Hindlimb muscle (tissue), 1 donor: Measurements from ENCODE around the gene PAPSS2. TPM values are rescaled to one million over a fixed set of nuclear protein-coding genes. Genes with fewer than 3 reads are reported as not detected.

Experiments
- DNase-seq: peaks from one replicate; pipeline ENCODE4 v3.0.0-alpha.2; 2013
- polyA plus RNA-seq: library from polyadenylated mRNA; unstranded; fragments of 120-200 nt; gene quantifications from one replicate; pipeline ENCODE4 v1.2.1, GENCODE V29; 2013; ENCODE audit not compliant: insufficient read length

PAPSS2 gene
- polyA plus RNA-seq, 1 donor: 8.7 TPM

DNA sequence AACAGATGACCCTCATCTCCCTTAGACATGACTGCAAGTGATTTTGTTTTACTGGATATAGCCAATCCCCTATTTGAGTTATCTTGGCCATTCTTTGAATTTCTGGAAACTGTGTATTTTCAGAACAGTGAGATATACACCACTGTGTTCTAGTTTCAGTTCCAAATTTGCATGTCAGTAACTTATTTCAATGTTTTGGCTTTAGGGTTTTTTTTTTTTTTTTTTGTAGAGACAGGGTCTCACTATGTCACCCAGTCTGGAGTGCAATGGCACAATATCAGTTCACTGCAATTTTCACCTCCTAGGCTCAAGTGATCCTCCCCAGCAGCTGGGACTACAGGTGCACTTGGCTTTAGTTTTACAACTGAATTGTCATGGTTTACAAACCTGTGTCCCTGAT is 91.1 kb downstream of the PAPSS2 start:
- DNase-seq: no peak

DNA sequence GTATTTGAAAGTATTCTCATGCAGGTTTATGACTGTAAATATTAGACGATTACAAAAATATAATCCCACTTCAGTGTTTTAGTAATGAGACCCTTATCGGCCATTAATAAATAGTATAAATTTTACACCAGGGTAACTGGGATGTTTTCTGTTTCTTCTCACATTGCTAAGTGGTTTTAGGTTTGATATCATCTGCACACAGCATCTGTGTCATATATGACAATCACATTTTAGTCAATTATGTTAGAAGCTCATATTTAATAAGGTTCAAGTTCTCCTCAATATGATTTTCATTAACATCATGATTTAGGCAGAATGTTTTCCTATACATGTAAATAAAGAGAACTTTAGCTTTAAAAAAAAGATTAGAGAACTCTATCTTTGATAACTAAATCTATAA is 91.6 kb downstream of the PAPSS2 start:
- DNase-seq: no peak

DNA sequence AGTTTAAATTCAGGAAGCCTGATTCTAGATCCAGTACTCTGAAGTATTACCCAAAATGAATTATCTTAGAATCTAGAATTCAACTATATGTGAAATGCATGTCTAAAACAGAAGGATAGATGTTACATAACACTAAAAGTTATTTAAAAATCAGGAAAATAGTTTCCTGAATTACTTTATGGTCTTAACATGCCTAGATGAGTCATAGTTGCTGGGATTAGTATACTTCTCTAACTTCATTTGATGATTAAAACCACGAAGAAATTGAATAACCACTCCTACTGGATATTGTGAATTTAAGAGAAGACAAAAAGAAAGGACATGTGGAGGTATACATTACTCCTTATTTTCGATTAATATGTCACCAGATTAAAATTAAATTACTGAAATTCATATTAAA is 92.9 kb downstream of the PAPSS2 start:
- no peak for DNase-seq

DNA sequence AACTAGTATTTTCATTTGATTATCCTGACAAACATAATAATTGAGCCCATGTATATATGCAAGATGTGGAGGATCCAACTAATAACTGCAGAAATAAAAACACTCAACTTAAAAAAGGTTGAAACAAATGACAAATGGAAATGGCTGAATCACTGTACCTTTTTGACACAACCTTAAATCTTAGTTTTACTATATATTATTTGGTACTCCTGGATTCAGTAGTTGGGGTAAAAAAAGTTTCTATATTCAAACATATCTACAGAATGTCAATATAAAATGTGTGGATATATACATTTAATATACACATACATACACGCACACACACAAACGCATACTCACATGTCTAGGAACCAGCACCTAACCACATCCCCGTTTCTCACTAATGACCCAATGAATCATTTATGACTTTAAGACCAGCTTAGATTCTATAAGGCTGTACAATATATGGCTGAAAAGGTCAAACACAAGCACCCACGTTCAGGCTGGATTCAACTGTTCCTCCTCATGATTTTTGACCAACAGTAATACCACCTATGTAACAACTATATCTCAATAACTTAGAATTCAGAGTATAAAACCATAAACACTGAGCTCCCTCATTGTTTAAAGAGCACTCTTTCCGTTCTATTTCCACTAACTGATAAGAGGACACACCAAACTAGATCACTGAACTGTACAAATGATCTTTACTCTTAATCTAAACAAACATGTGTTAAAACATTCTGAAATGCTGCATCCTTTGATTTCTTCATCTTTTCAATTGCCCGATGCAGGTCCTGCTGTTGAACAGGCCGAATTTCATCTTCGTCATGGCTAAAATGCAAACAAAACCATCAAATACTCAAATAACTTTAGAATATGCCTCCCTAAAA is 94.6 kb downstream of the PAPSS2 start:
- DNase-seq: no peak

DNA sequence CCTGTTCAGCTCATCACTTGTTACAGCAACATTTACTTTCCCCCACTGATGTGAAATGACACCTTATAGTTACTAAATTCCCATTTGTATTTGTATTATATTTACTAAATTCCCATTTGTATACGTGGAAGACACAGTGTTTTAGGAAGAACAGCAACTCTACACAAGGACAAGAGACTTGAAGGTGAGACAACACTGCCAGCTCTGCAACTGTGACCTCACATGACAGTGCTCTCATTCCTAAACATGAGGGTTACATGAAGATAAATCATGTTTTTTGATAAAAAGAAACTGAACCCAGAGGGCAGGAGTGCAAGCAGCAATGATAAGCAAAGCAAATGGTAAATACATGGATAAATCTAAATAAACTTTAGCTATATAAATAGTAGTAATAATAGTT is 98.0 kb downstream of the PAPSS2 start:
- DNase-seq: no peak

DNA sequence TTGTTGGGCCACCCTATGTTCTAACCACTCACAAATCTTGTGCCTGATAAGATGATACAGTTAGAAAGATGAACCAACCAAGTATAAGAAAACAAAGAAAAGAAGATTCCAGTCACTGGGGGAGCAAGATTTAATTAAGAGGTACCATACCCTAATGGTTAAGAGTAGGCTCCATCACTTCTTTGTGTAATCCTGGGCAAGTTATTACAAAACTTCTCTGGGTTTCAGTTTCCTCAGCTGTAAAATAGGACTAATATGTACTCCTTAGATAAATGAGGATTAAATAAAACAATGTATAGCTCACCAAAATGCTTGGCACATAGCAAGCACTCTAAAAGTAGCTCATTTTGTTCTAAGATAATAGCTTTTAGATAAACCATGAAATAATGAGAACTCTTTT is 99.9 kb downstream of the PAPSS2 start:
- DNase-seq: no peak

DNA sequence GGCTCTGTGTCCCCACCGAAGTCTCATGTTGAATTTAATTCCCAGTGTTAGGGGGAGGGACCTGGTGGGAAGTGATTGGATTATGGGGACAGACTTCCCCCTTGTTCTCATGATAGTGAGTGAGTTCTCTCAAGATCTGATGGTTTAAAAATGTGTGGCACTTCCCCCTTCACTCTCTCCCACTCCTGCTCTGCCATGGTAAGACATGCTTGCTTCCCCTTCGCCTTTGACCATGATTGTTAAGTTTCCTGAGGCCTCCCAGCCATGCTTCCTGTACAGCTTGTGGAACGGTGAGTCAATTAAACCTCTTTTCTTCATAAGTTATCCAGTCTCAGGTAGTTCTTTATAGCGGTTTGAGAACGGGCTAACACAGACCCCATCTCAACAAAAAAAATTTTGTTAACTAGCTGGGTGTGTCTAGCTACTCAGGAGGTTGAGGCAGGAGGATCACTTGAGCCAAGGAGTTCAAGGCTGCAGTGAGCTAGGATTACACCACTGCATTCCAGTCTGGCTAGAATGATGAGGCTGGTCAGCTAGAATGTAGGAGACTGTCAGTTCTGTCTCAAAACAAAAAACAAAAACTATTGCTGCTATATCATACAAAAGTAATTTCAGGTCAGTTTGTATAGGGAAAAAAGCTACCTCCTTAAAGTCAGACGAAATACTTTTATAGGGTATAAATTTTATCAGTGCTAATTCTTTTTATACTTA is 100.7 kb downstream of the PAPSS2 start:
- DNase-seq: no peak

DNA sequence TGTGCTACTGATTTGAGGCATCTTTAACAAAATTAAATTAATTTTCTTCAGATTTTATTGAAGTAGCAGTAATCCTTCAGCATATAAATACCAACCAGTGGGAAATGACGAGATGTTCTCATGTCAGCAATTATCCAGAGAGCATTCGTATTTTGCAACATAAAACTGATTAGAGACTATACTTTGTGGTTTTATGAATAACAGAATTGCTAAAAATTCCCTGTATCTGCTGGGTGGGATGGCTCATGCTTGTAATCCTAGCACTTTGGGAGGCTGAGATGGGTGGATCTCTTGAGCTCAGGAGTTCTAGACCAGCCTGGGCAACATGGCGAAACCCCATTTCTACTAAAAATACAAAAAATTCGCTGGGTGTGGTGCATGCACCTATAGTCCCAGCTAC is 101.5 kb downstream of the PAPSS2 start:
- DNase-seq: no peak

DNA sequence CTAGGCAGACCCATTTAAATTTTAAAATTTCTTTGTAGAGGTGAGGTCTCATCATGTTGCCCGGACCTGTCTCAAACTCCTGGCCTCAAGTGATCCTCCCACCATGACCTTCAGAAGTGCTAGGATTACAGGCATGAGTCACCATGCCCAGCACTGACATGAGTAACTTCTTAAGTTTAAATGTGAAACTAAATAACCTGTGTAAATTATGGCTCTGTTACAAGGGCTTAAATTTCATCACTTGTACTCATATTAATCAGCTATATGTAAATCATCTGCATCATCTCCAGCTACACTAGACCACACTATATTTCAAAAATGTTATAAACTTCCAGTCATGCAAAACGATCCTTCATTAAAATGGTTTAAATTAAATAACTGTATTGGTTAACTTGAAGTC is 102.2 kb downstream of the PAPSS2 start:
- DNase-seq: no peak

DNA sequence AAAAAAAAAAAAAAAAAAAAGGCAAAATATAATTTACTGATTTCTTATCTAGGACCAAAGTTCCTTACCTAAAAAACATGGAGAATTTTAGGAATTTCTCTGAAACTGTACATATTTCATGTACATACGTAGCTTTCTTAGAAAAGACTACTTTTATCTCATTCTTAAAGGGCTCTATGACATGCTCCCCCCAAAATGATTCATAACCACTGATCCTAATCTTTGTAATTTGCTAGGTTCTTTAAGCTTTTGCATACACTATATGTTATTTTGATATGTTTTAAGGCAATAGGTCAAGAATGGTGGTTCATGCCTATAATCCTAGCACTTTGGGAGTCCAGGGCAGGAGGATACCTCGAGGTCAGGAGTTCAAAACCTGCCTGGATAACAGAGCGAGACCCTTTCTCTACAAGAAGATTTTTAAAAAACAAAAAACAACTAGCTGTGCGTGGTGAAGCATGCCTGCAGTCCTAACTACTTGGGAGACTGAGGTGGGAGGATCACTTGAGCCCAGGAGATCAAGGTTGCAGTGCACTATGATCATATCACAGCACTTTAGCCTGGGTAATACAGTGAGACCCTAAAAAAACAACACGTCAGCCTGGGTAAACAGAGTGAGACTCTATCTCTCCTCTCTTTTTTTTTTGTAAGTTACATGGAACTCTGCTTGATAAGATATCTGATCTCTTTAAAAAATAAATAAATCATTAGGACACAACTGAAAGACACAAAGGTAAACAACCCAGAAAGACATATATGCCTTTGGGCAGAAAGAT is 103.6 kb downstream of the PAPSS2 start:
- no peak for DNase-seq

DNA sequence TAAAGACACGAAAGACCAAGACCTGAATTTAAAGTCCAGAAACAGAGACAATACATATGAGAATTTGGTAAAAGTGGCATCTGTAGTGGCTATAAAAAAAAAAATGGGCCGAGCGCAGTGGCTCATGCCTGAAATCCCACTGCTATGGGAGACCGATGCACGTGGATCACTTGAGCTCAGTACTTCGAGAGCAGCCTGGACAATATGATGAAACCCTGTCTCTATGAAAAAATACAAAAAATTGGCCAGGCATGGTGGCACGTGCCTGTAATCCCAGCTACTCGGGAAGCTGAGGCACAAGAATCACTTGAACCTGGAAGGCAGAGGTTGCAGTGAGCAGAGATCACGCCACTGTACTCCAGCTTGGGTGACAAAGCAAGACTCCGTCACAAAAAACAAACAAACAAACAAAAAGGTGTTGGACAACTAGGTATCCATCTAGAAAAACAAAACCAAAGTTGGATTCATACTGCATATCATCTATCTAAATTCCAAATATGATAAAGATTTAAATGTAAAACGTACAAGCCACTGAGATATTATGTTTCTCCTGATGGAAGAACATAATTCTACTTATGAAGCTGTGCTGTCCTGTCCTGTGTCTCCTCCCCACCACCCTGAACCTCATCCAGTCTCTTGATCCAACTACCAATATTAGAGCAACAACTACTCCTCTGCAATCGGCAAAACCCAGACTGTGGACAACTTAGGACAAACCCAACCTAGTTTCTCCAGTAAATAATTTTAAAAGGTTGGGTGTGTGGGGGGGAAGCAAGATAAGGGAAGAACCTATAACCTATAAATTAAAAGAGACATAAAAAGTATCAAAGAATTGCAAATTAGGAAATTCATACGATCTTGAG is 104.6 kb downstream of the PAPSS2 start:
- no peak for DNase-seq

DNA sequence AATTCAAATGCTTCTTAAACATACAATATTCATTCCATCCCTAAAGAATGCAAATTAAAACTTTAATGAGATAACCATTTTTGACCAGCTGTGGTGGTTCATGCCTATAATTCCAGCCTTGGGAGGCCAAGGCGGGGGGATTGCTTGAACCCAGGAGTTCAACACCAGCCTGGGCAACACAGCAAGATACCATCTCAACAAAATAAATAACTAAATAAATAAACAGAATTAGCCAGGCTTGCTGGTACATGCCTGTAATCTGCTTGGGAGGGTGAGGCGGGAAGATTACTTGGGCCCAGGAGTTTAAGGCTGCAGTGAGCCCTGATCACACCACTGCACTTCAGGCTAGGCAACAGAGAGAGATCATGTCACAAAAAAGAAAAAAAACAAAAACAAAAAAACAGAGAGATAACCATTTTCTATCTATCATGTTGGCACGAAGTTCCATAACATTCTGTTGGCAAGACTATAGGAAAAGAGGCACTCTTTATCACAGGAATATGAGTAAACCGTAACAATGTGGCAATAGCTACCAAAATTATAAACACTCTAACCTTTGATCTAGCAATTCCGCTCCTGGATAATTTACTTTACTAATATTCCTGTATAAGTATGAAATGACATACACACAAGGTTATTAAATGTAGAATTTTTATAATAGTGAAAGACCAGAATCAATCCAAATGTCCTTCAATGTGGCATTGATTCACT is 106.1 kb downstream of the PAPSS2 start:
- no peak for DNase-seq

DNA sequence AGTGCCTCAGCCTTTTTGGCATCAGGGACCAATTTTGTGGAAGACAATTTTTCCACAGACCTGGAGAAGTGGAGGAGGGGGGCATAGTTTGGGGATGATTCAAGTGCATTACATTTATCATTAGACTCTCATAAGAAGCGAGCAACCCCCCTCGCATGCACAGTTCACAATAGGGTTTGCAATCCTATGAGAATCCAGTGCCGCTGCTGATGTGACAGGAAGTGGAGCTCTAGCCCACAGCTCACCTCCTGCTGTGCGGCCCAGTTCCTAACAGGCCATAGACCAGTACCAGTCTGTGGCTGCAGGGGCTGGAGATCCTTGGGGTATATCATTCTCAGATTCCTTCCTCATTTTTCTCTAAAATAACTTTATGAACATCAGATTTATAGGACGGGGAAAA is 107.6 kb downstream of the PAPSS2 start:
- no peak for DNase-seq

DNA sequence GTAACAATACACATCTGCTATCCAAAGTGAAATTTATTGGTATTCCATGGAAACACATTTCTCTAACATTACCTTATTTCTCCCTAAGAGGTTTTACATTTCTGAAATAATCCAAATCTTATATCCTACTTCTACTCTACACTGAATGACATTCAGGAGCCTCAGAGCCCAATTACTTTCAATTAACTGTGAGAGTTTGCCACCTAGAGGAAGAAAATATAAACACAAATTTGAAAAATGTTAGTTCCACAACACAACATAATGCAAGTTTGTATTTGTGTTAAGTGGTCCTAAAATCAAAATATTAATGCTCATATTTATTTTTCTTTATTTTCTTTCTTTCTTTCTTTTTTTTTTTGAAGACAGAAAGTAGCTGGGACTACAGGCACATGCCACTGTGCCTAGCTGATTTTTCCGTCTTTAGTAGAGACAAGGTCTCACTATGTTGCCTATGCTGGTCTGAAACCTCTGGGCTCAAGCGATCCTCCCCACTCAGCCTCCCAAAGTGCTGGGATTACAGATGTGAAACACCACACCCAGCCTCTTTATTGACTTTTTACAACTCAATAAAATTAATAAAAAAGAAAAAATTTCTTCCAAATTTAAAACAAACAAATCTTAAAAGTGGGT is 112.3 kb downstream of the PAPSS2 start:
- peak; percentile 4 for DNase-seq

DNA sequence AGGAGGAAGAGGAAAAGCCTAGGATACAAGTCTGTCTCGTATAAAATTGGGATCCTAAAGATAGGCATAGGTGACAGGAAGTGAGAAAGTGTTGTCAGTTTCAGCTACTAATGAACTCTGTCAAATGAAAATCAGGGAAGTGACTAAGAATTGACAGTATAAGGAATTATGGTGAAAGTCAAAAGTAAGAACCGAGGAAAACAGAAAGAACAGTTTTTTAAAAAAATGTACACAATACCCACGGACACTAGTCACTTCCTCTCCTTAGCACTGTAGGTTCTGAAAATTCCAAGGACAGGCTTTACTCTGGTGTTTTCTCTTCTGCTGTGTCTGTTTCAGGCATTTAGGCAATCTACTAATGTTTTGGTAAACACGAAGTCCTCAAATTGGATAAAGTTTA is 116.1 kb downstream of the PAPSS2 start:
- DNase-seq: no peak

DNA sequence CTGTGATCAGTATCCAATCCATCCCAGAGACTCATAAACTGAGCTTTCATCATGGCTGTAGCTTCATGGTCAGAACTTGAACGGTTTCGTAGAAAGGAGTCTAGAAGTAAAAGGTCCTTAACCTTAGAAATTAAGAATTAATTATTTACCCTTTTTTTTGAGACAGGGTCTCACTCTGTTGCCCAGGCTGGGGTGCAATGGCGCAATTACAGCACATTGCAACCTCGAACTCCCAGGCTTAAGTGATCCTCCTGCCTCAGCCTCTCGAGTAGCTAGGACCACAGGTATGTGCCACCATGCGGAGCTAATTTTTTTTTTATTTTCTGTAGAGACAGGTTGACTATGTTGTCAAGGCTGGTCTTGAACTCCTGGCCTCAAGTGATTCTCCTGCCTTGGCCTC is 116.7 kb downstream of the PAPSS2 start:
- no peak for DNase-seq

DNA sequence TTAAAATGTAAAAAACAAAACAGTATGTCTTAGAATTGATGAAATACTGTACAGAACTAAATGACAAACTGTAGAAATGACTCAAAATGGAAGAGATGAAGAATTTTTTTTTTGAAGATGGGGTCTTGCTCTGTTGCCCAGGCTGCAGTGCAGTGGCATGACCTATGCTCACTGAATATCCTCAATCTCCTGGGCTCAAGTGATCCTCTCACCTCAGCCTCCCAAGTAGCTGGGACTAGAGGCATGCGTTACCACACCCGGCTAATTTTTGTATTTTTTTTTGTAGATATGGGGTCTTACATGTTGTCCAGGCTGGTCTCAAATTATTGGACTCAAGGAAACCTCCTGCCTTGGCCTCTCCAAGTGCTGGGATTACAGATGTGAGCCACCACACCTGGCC is 121.9 kb downstream of the PAPSS2 start:
- no peak for DNase-seq

DNA sequence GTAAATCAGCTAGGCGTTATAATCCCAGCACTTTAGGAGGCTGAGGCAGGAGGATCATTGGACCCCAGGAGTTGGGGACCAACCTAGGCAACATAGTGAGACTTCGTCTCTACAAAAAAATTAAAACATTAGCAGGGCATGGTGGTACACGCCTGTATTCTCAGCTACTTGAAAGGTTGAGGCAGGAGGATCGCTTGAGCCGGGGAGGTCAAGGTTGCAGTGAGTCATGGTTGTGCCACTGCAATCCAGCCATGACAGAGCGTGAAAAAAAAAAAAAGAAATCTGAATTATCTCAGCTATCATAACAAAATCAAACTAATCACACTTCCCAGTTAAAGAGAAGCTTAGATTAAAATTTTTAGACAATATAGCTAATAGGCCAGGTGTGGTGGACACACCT is 123.0 kb downstream of the PAPSS2 start:
- DNase-seq: no peak

DNA sequence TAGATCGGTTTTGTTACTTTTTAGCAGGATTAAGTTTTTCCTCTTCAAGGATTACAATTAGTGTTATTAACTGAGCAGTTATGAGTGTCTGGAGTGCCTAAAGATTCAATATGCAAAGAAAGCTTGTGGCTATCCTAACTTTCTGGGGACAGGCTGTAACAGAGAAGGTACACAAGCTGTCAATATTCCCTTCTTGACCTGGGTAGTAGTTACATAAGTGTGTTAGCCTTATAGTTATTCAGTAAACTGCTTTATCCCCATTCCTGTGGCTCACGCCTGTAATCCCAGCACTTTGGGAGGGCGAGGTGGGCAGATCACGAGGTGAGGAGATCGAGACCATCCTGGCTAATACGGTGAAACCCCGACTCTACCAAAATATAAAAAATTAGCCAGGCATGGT is 126.7 kb downstream of the PAPSS2 start:
- no peak for DNase-seq

DNA sequence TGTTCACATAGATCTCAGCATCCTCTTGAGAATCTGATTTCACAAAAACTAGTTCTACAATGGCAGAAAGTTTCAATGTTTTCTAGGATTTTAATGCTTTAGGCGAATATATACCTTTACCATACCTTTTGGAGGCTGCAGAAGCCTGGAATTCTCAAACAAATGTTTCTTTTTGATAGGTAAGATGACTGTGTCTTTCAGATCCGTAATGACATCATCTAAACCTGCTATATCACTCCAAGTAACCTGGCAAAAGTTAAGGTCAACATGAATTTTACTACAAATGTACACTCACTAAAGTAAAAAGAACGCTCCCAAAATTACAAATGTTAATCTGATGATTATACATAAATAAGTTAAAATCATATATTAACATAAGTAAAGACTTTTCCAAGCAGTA is 130.5 kb downstream of the PAPSS2 start:
- DNase-seq: no peak

DNA sequence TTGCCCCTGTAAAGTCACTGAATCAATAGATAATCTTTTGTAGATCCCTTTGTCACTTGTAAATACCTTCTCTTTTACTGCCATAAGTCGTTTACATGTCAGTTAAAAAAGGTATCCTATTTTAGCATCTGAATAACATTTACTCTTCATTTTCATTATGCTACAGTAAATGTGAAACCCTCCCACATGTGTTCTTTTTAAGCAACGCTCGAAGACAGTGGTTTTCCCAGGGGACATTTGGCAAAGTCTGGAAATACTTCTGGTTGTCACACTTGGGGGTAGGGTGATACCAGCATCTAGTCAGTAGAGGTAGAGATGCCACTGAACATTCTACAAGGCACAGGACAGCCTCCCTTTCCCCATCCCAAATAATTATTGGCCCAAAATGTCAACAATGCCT is 134.6 kb downstream of the PAPSS2 start:
- DNase-seq: no peak
